ENCODE data around the gene HBE1.

The HBE1 gene

DNA sequence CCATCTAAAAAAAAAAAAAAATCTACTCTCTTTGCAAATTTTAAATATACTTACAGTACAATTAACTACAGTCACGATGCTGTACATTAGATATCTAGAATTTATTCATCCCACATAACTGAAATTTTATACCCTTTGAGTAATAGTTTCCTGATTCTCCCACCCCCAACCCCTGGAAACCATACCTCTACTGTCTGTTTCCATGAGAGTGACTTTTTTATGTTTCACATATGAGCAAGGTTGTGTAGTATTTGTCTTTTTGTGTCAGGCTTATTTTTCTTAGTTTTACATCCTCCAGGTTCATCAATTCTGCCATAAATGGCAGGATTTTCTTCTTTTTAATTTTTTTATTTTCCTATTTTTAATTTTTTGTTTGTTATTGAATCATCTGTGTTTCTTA lies 46.1 kb downstream of the HBE1 start:
- DNase-seq = no peak
- in situ Hi-C loops (cut with MboI; ENCODE audit: low pct_unique_long_range_greater_than_20kb, low sequenced_read_pairs) = no loop called here

- in situ Hi-C loops (cut with MboI; ENCODE audit: low pct_unique_long_range_greater_than_20kb, low sequenced_read_pairs) = no loop called here
- DNase-seq = no peak
Measured at GRCh38 chr11:5223146-5223545, 46.6 kb downstream of the HBE1 start.

Measured in KBM-7 (cell line).